ENCODE data around the gene RENBP. TPM values are rescaled to one million over a fixed set of nuclear protein-coding genes. Genes with fewer than 3 reads are reported as not detected.

Gene RENBP
- total RNA-seq, 1 donor from 2014 or later, result 4.2 TPM

GRCh38 chrX:153886915-153887314 is 57.5 kb downstream of the RENBP start:
- Histone ChIP-seq H3K4me3 (no peak overlapping the region), H3K36me3 (no peaks in the 10 kb centered on the region), H3K27me3 (peaks cover 10% of the 10 kb centered on the region), H3K9me3 (no peaks in the 10 kb centered on the region), H3K4me1 (peaks cover 4% of the 10 kb centered on the region), H3K27ac (no peak overlapping the region)
- no peak for DNase-seq (ENCODE audit: extremely low spot score in 2 of 2)
- intact Hi-C loops (cut with DNase I), result no loop called here
- TF ChIP-seq CTCF (IDR thresholded peaks at IDR 0.05) (no peak), POLR2A (IDR thresholded peaks at IDR 0.05) (no peak), POLR2AphosphoS5 (IDR thresholded peaks at IDR 0.05; ENCODE audit: insufficient read depth in 1 of 2, low read depth in 1 of 2) (no peak)

- no peak for DNase-seq (ENCODE audit: extremely low spot score in 2 of 2)
- Histone ChIP-seq H3K4me1 (peaks cover 4% of the 10 kb centered on the region), H3K27me3 (peaks cover 10% of the 10 kb centered on the region), H3K4me3 (peak within 1 kb of the TSS; percentile 21 to 30), H3K9me3 (no peaks in the 10 kb centered on the region), H3K36me3 (no peaks in the 10 kb centered on the region), H3K27ac (no peak within 1 kb of the TSS)
- intact Hi-C loops (cut with DNase I), result no loop called here
- TF ChIP-seq POLR2AphosphoS5 (IDR thresholded peaks at IDR 0.05; ENCODE audit: insufficient read depth in 1 of 2, low read depth in 1 of 2), result no peak
- no peak for TF ChIP-seq CTCF (IDR thresholded peaks at IDR 0.05)
- TF ChIP-seq POLR2A (IDR thresholded peaks at IDR 0.05), result no peak
Observed at GRCh38 chrX:153885968-153886903, 58.2 kb downstream of the RENBP start, which contains the start of gene L1CAM. TSS of gene L1CAM (minus strand) at chrX:153886173. CDS start at chrX:153875836, 10,337 bp downstream.

Small RNA genes within 50 kb of the gene (microRNA-seq; reads per million reads assigned to microRNA genes)
- not detected for gene MIR3202-1 (ENCODE audit: borderline number of aligned reads, borderline replicate concordance)
- not detected for gene MIR3202-2 (ENCODE audit: borderline number of aligned reads, borderline replicate concordance)

Small RNA genes within 50 kb of the gene (small RNA-seq; reads per million reads assigned to genes)
- not detected for gene MIR3202-1

Other genes with a start within 250 kb of the RENBP start
- 126 TPM for gene BCAP31, start 220.3 kb downstream of the RENBP start, total RNA-seq
- gene ABCD1, start 219.8 kb downstream of the RENBP start, total RNA-seq, result 11.0 TPM
- gene PLXNB3, start 180.4 kb downstream of the RENBP start, total RNA-seq, result 36.1 TPM
- gene SRPK3, start 163.6 kb downstream of the RENBP start, total RNA-seq, result 0.25 TPM
- 118 TPM for gene IDH3G, start 150.3 kb downstream of the RENBP start, total RNA-seq
- gene SSR4, start 150.0 kb downstream of the RENBP start, total RNA-seq, result 250 TPM
- 10.3 TPM for gene PDZD4, start 114.1 kb downstream of the RENBP start, total RNA-seq
- gene L1CAM, start 58.5 kb downstream of the RENBP start, total RNA-seq, result 9.6 TPM
- gene AVPR2, start 40.0 kb downstream of the RENBP start, total RNA-seq, result 4.9 TPM
- 36.6 TPM for gene ARHGAP4, start 18.4 kb downstream of the RENBP start, total RNA-seq
- 66.8 TPM for gene NAA10, start 9.6 kb downstream of the RENBP start, total RNA-seq
- gene HCFC1, start 27.2 kb upstream of the RENBP start, total RNA-seq, result 38.8 TPM
- gene TMEM187, start 28.1 kb upstream of the RENBP start, total RNA-seq, result 8.6 TPM
- 46.7 TPM for gene IRAK1, start 75.3 kb upstream of the RENBP start, total RNA-seq
- 38.5 TPM for gene MECP2, start 153.1 kb upstream of the RENBP start, total RNA-seq
- not detected for gene OPN1LW, start 199.6 kb upstream of the RENBP start, total RNA-seq
- not detected for gene OPN1MW, start 238.0 kb upstream of the RENBP start, total RNA-seq